Heart right ventricle (tissue), 16 donors: ENCODE measurements around the gene KRT71. TPM values are rescaled to one million over a fixed set of nuclear protein-coding genes. Genes with fewer than 3 reads are reported as not detected.

Experiments
- ATAC-seq, 8 donors: fragments of 200-7000 bp; cut with Tn5 transposase; one replicate each; pipeline ENCODE4 v1.9.1; 2020; ENCODE audit warnings: mild to moderate bottlenecking in 8 of 8, moderate library complexity in 8 of 8, moderate number of reproducible peaks in 1 of 8
- DNase-seq, 2 donors: peaks; one replicate each; pipeline ENCODE4 v3.0.0-alpha.2; 2020
- H3K27ac ChIP-seq, 10 donors: fragments of 200-600 bp; sonication (generic) in 2 of 10; one replicate each; pipeline versions ENCODE4 v1.5.0 to v1.8.0; 2020 to 2022; ENCODE audit warnings: mild to moderate bottlenecking in 3 of 10
- H3K27me3 ChIP-seq, 7 donors: fragments of 200-600 bp; one replicate each; pipeline ENCODE4 v1.8.0; 2021 to 2022; ENCODE audit warnings: mild to moderate bottlenecking in 2 of 7
- H3K36me3 ChIP-seq, 9 donors: fragments of 200-600 bp; sonication (generic) in 1 of 9; one replicate each; pipeline versions ENCODE4 v1.5.0 to v1.8.0; 2020 to 2022; ENCODE audit warnings: mild to moderate bottlenecking in 2 of 9
- H3K4me1 ChIP-seq, 9 donors: fragments of 200-600 bp; sonication (generic) in 1 of 9; one replicate each; pipeline versions ENCODE4 v1.5.0 to v1.8.0; 2020 to 2022; ENCODE audit warnings: mild to moderate bottlenecking in 4 of 9
- H3K4me3 ChIP-seq, 10 donors: fragments of 200-600 bp; sonication (generic) in 2 of 10; one replicate each; pipeline versions ENCODE4 v1.5.0 to v1.8.0; 2020 to 2022; ENCODE audit warnings: mild to moderate bottlenecking in 7 of 10, moderate library complexity in 2 of 10
- H3K9me3 ChIP-seq, 11 donors: fragments of 200-600 bp in 10 of 11; sonication (generic) in 2 of 11; one replicate each; pipeline versions ENCODE4 v1.5.0 to v1.8.0; 2013 to 2022; ENCODE audit warnings: mild to moderate bottlenecking in 2 of 11, control low read depth in 1 of 11, moderate library complexity in 1 of 11
- WGBS, 2 donors: extraction: QIAGEN DNeasy Blood & Tissue Kit; methylation state at CpG; one replicate each; pipeline ENCODE4 v1.1.7; 2013; ENCODE audit warnings: inconsistent platforms in 1 of 2; 5-methylcytosine and 5-hydroxymethylcytosine counted together
- intact Hi-C, 10 donors: fragments of 100-400 bp; cut with DNase I; formaldehyde crosslinking; loops; one replicate each; pipeline versions ENCODE4 v1.11.1 to v1.14.2; 2022
- polyA plus RNA-seq, 2 donors: library from polyadenylated mRNA; stranded (reverse); fragments of 200-250 nt; gene quantifications; one replicate each; pipeline ENCODE4 v1.2.3, GENCODE V29; 2013
- total RNA-seq, 10 donors: library from RNA; stranded (reverse); fragmentation: NEBNext Ultra II Directional in 3 of 10; extraction: Animal tissue kit (Norgen Biotek cat#: 25700) in 3 of 10; gene quantifications; one replicate each; pipeline versions ENCODE4 v1.2.1 to v1.2.4, GENCODE V29; 2021 to 2023
- TF ChIP-seq, protein P1 (sequence below), 9 donors: fragments of 200-600 bp; sonication (generic) in 2 of 9; IDR thresholded peaks; one replicate each; pipeline versions ENCODE4 v1.5.0 to v1.8.0; 2021 to 2022; ENCODE audit warnings: antibody characterized with exemption in 9 of 9, mild to moderate bottlenecking in 5 of 9, moderate library complexity in 1 of 9
- donor health status: Arrhythmogenic right ventricular cardiomyopathy.
- donor health status: ischemic (EF 13 %, LVEDD 7.1; RV severe dilation, severe dysfunction).
- donor health status: healthy with polysubstance abuse.
- donor health status: DM: no; HTN: yes; CAD: no.
- donor health status: DM: no; HTN: no; CAD: no.
- donor health status: ischemic (EF 25% LVEDD 6.9; RV normal size, moderate dysfunction).
- donor health status: ischemic (EF 25% LVEDD 5.7; RV mildly dilated, moderate dysfunction).
- donor health status: healthy.
- donor health status: DM: yes; HTN: yes; CAD: no.
- donor health status: Ischemic cardiomyopathy.
- donor health status: ischemic (EF 35%, LVEDD 5.7; RV mildly dilated, moderate dysfunction).
- donor health status: nonischemic (EF 11% LVEDD 7.7; RV severe dilation, severe dysfunction).
- donor health status: DM: yes; HTN: yes; CAD: no.
- donor health status: PGD.
- donor health status: ischemic (EF 29% LVEDD 5.4; RV normal size, mild dysfunction).
- donor health status: nonischemic (EF 23%, LVEDD 6.1; RV moderate dilation, normal function).

Gene KRT71
- total and polyA plus RNA-seq, 12 donors, result not detected

DNA sequence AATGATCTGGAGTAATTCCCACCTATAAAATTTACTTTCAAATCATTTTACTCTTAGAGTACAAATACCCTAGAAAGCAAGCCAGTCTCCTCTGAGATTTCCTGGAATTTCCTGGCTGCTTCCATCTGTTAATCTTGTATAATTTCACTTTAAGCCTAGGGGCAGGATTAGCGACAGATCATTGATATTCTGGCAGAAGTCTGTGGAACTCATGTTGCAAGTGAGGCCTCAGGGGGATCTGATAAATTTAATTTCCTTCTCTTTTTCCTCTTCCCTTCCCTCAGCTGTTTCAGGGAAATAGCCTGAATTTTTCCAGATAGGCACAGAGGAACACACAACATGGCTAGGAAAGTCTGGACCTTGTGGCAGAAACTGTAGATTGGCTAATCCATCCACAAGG, 54.0 kb downstream of the KRT71 start:
- Histone ChIP-seq H3K27ac (no peak overlapping the region), H3K27me3 (peaks cover 0 to 24% (median 0%) of the 10 kb centered on the region in 7 donors), H3K4me1 (peaks cover 0 to 30% (median 6%) of the 10 kb centered on the region in 9 donors), H3K9me3 (peaks cover 0 to 7% (median 0%) of the 10 kb centered on the region in 11 donors), H3K36me3 (no peaks in the 10 kb centered on the region), H3K4me3 (no peak overlapping the region)
- DNase-seq, result no peak
- ATAC-seq, result no peak
- TF ChIP-seq, protein P1, sequence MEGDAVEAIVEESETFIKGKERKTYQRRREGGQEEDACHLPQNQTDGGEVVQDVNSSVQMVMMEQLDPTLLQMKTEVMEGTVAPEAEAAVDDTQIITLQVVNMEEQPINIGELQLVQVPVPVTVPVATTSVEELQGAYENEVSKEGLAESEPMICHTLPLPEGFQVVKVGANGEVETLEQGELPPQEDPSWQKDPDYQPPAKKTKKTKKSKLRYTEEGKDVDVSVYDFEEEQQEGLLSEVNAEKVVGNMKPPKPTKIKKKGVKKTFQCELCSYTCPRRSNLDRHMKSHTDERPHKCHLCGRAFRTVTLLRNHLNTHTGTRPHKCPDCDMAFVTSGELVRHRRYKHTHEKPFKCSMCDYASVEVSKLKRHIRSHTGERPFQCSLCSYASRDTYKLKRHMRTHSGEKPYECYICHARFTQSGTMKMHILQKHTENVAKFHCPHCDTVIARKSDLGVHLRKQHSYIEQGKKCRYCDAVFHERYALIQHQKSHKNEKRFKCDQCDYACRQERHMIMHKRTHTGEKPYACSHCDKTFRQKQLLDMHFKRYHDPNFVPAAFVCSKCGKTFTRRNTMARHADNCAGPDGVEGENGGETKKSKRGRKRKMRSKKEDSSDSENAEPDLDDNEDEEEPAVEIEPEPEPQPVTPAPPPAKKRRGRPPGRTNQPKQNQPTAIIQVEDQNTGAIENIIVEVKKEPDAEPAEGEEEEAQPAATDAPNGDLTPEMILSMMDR (IDR thresholded peaks at IDR 0.05), result no peak
- WGBS, 2 donors, result 46 to 47% methylated on average over 1 of the region's 1 CpG
- intact Hi-C loops, result loop anchor here in 1 of 10 donors (10.0 kb wide), 1 partner anchor 114 kb away; the partner anchor contains the start of gene KRT84

DNA sequence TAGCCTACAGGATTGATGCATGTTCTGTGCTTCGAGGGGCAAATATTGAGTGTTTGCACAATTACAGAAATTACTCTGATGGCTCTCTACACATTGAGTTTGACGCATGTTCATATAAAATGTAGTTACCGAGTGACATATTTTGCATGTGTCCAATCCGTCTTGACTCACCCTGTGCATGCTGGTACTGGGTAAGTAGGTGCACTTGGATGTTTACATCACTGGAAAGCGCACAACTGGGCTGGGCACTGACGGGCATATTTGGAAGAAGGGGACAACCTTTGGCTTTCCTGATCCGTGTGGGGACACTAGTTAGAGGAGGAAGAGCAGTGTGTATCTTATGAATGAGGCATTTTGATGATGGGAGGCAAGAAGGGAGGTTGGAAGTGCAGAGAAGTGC, 55.0 kb downstream of the KRT71 start:
- Histone ChIP-seq H3K9me3 (peaks cover 0 to 6% (median 0%) of the 10 kb centered on the region in 11 donors), H3K27ac (no peak overlapping the region), H3K36me3 (no peaks in the 10 kb centered on the region), H3K4me3 (no peak overlapping the region), H3K27me3 (peaks cover 0 to 24% (median 7%) of the 10 kb centered on the region in 7 donors), H3K4me1 (peaks cover 0 to 33% (median 6%) of the 10 kb centered on the region in 9 donors)
- intact Hi-C loops, result loop anchor here in 1 of 10 donors (10.0 kb wide), 1 partner anchor 113 kb away; the partner anchor contains the start of gene KRT84
- TF ChIP-seq, protein P1 (IDR thresholded peaks at IDR 0.05), result no peak
- 90 to 91% methylated on average over 7 of the region's 7 CpGs for WGBS, 2 donors
- ATAC-seq (no peak), DNase-seq (no peak)

DNA sequence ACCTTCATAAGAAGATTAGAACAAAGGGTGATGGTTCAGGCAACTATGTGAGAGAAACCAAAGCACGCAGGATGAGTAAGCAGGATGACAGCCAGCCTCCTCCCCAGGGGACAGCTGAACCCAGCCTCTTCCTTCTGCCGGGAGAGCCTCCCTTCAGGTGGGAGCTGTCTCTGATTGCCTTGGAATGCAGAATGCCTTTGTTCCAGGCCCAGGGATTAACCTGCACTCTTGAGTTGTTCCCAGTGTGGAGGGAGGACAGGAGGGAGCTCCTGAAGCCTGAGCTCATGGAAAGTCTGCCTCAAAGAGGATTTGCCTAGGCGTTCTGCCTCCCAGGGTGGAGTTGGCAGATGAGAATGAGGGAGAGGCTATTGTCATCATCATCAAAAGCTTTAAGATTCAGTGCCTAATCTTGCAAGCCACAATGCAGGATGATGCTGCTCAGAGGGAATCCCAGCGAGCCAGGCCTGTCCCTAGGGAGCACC, 56.3 kb downstream of the KRT71 start:
- TF ChIP-seq, protein P1 (IDR thresholded peaks at IDR 0.05), result no peak
- ATAC-seq (peak in 2 of 8 donors; percentile 17 to 36), DNase-seq (no peak)
- peaks cover 0 to 25% (median 14%) of the 10 kb centered on the region in 7 donors for H3K27me3 ChIP-seq
- H3K36me3 ChIP-seq, result no peaks in the 10 kb centered on the region
- no peak overlapping the region for H3K27ac ChIP-seq
- H3K4me3 ChIP-seq, result no peak overlapping the region
- H3K4me1 ChIP-seq, result peaks cover 0 to 33% (median 6%) of the 10 kb centered on the region in 9 donors
- intact Hi-C loops, result loop anchor here in 1 of 10 donors (10.0 kb wide), 1 partner anchor 112 kb away; the partner anchor contains the start of gene KRT84
- H3K9me3 ChIP-seq, result no peaks in the 10 kb centered on the region
- WGBS, 2 donors, result 54 to 62% methylated on average over 4 of the region's 4 CpGs

DNA sequence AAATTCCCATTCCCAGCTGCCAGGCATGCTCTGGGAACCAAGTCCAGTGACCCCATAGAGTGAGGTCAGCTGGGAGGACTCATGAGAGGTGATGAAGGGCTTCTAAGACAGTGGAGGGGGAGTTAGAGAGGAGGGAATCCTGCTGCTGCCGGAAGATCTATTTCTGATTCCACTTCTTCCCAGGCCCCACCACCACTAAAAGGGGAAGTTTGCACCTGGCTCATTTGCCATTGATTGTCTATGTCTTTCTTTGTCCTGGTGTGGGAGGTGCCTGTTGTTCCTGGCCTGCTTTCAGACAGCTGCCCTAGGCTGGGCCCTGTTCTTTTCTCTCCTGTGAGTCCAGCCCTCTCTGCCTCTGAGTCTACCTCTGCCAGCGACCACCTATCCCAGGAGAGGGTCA, 56.9 kb downstream of the KRT71 start:
- intact Hi-C loops, result loop anchor here in 1 of 10 donors (10.0 kb wide), 1 partner anchor 111 kb away; the partner anchor contains the start of gene KRT84

More for the DNA sequence above, 56.9 kb downstream of the KRT71 start:
- ATAC-seq (no peak), DNase-seq (no peak)
- no peak overlapping the region for H3K4me3 ChIP-seq
- H3K9me3 ChIP-seq, result no peaks in the 10 kb centered on the region
- no peaks in the 10 kb centered on the region for H3K36me3 ChIP-seq
- 49 to 62% methylated on average over 2 of the region's 2 CpGs for WGBS, 2 donors
- peaks cover 0 to 30% (median 19%) of the 10 kb centered on the region in 7 donors for H3K27me3 ChIP-seq
- H3K27ac ChIP-seq, result no peak overlapping the region
- TF ChIP-seq, protein P1 (IDR thresholded peaks at IDR 0.05), result no peak
- peaks cover 0 to 33% (median 6%) of the 10 kb centered on the region in 9 donors for H3K4me1 ChIP-seq
